Activated naive CD8-positive, alpha-beta T cell treated with anti-CD3 and anti-CD28 coated beads, Interleukin-2, amount 10 ng/mL, durations not matched to agents 7 days and 5 days (primary cell): ENCODE measurements around the gene XAF1. TPM values are rescaled to one million over a fixed set of nuclear protein-coding genes. Genes with fewer than 3 reads are reported as not detected.

Experiments used
- total RNA-seq, 2 experiments: library from RNA; stranded (reverse); gene quantifications; one replicate each; pipeline ENCODE4 v1.2.3, GENCODE V29; 2021

Gene XAF1
- total RNA-seq, 2 experiments from 2014 or later = 280 to 302 TPM

Other genes starting within 250 kb of the XAF1 start
- gene PITPNM3, start 199.5 kb upstream of the XAF1 start, total RNA-seq = under 1 TPM; 0.64 to 0.77 TPM
- gene KIAA0753, start 115.3 kb upstream of the XAF1 start, total RNA-seq = 10 to 100 TPM; 17.0 to 18.2 TPM
- gene TXNDC17, start 115.0 kb upstream of the XAF1 start, total RNA-seq = 10 to 100 TPM; 52.7 to 54.6 TPM
- gene MED31, start 104.4 kb upstream of the XAF1 start, total RNA-seq = 10 to 100 TPM; 23.1 to 23.2 TPM
- 1 to 10 TPM; 2.0 to 2.5 TPM for gene C17orf100, start 104.3 kb upstream of the XAF1 start, total RNA-seq
- gene SLC13A5, start 42.7 kb upstream of the XAF1 start, total RNA-seq = not detected
- under 1 TPM; 0.48 to 0.69 TPM for gene FBXO39, start 20.2 kb downstream of the XAF1 start, total RNA-seq
- not detected for gene TEKT1, start 75.7 kb downstream of the XAF1 start, total RNA-seq
- gene ALOX12, start 240.0 kb downstream of the XAF1 start, total RNA-seq = not detected